HepG2 (cell line): ENCODE measurements around the gene ARMH1. TPM values are rescaled to one million over a fixed set of nuclear protein-coding genes. Genes with fewer than 3 reads are reported as not detected.

Experiments used
- BATF2 ChIP-seq: sonication (generic); formaldehyde crosslinking; IDR thresholded peaks from 2 replicates; pipeline ENCODE4 v1.8.0; 2022; ENCODE audit warnings: mild to moderate bottlenecking, missing genetic modification reagents, moderate library complexity
- CREB1 ChIP-seq, 2 experiments: fragments of 450-650 bp in 1 of 2; IDR thresholded peaks; 2 replicates each; pipeline ENCODE4 v1.6.1; 2016 to 2017; ENCODE audit warnings: control low read depth in 1 of 2, mild to moderate bottlenecking in 1 of 2, missing compliant biosample characterization in 1 of 2, missing genetic modification characterization in 1 of 2
- E2F1 ChIP-seq: sonication (generic); formaldehyde crosslinking; IDR thresholded peaks from 2 replicates; pipeline ENCODE4 v1.5.0; 2020; ENCODE audit warnings: missing genetic modification reagents
- ELF3 ChIP-seq: IDR thresholded peaks from 2 replicates; pipeline ENCODE4 v1.6.1; 2016; ENCODE audit warnings: missing genetic modification reagents, missing compliant biosample characterization
- FOXP1 ChIP-seq, 2 experiments: fragments of 450-650 bp in 1 of 2; IDR thresholded peaks; 2 replicates each; pipeline ENCODE4 v1.6.1; 2017 to 2018; ENCODE audit warnings: antibody characterized with exemption in 1 of 2
- KAT7 ChIP-seq: IDR thresholded peaks from 2 replicates; pipeline ENCODE4 v1.6.1; 2018; ENCODE audit warnings: borderline replicate concordance, missing compliant biosample characterization
- KDM6A ChIP-seq: IDR thresholded peaks from 2 replicates; pipeline ENCODE4 v1.6.1; 2016; ENCODE audit warnings: low read depth
- KLF12 ChIP-seq: sonication (generic); formaldehyde crosslinking; IDR thresholded peaks from 2 replicates; pipeline ENCODE4 v1.4.0; 2020; ENCODE audit warnings: missing genetic modification reagents, borderline replicate concordance
- MEIS2 ChIP-seq: sonication (generic); formaldehyde crosslinking; IDR thresholded peaks from 2 replicates; pipeline ENCODE4 v1.9.0; 2021; ENCODE audit warnings: mild to moderate bottlenecking, missing genetic modification reagents
- MIER3 ChIP-seq: IDR thresholded peaks from 2 replicates; pipeline ENCODE4 v1.6.1; 2016; ENCODE audit warnings: missing compliant biosample characterization, borderline replicate concordance
- PHF21A ChIP-seq: sonication (generic); formaldehyde crosslinking; IDR thresholded peaks from 2 replicates; pipeline ENCODE4 v1.5.0; 2020; ENCODE audit warnings: mild to moderate bottlenecking, missing genetic modification reagents
- SIX4 ChIP-seq: sonication (generic); formaldehyde crosslinking; IDR thresholded peaks from 2 replicates; pipeline ENCODE4 v1.4.0; 2020; ENCODE audit warnings: missing genetic modification reagents
- SMAD1 ChIP-seq: sonication (generic); formaldehyde crosslinking; IDR thresholded peaks from 2 replicates; pipeline ENCODE4 v1.4.0; 2020; ENCODE audit warnings: missing genetic modification reagents, low read depth, mild to moderate bottlenecking, borderline replicate concordance
- SMYD3 ChIP-seq: sonication (generic); formaldehyde crosslinking; IDR thresholded peaks from 2 replicates; pipeline ENCODE4 v1.8.1; 2023; ENCODE audit warnings: mild to moderate bottlenecking, missing genetic modification reagents
- SUZ12 ChIP-seq: fragments of 150-350 bp; IDR thresholded peaks from 2 replicates; pipeline ENCODE4 v1.6.1; 2014; ENCODE audit warnings: low read depth, low read length
- TFDP2 ChIP-seq: sonication (generic); formaldehyde crosslinking; IDR thresholded peaks from 2 replicates; pipeline ENCODE4 v1.4.0; 2020; ENCODE audit warnings: missing genetic modification reagents
- ZBTB1 ChIP-seq: sonication (generic); formaldehyde crosslinking; IDR thresholded peaks from 2 replicates; pipeline ENCODE4 v1.4.0; 2020; ENCODE audit warnings: missing genetic modification reagents, borderline replicate concordance
- ZFP41 ChIP-seq: sonication (generic); formaldehyde crosslinking; IDR thresholded peaks from 2 replicates; pipeline ENCODE4 v1.4.0; 2020; ENCODE audit warnings: mild to moderate bottlenecking, missing genetic modification reagents, borderline replicate concordance
- ZFP82 ChIP-seq: sonication (generic); formaldehyde crosslinking; IDR thresholded peaks from 2 replicates; pipeline ENCODE4 v1.5.1; 2020; ENCODE audit warnings: mild to moderate bottlenecking, missing genetic modification reagents, borderline replicate concordance
- ZFX ChIP-seq: sonication (generic); formaldehyde crosslinking; IDR thresholded peaks from 2 replicates; pipeline ENCODE4 v1.4.0; 2020; ENCODE audit warnings: mild to moderate bottlenecking, low read depth, missing genetic modification reagents, moderate library complexity
- ZNF225 ChIP-seq: sonication (generic); formaldehyde crosslinking; IDR thresholded peaks from 2 replicates; pipeline ENCODE4 v1.4.0; 2020; ENCODE audit warnings: mild to moderate bottlenecking, missing genetic modification reagents
- ZNF256 ChIP-seq: sonication (generic); formaldehyde crosslinking; conservative IDR thresholded peaks from 2 replicates; pipeline ENCODE4 v1.4.0; 2020; ENCODE audit warnings: missing genetic modification reagents
- ZNF292 ChIP-seq: sonication (generic); formaldehyde crosslinking; IDR thresholded peaks from 2 replicates; pipeline ENCODE4 v1.8.1; 2022; ENCODE audit warnings: mild to moderate bottlenecking, low read depth, missing genetic modification reagents, borderline replicate concordance
- ZNF383 ChIP-seq: sonication (generic); formaldehyde crosslinking; IDR thresholded peaks from 2 replicates; pipeline ENCODE4 v1.4.0; 2020; ENCODE audit warnings: missing genetic modification reagents, mild to moderate bottlenecking, borderline replicate concordance
- ZNF550 ChIP-seq: sonication (generic); formaldehyde crosslinking; IDR thresholded peaks from 2 replicates; pipeline ENCODE4 v1.4.0; 2020; ENCODE audit warnings: mild to moderate bottlenecking, missing genetic modification reagents, borderline replicate concordance
- ZNF572 ChIP-seq: sonication (generic); formaldehyde crosslinking; IDR thresholded peaks from 2 replicates; pipeline ENCODE4 v1.5.1; 2020; ENCODE audit warnings: mild to moderate bottlenecking, missing genetic modification reagents
- ZNF678 ChIP-seq: sonication (generic); formaldehyde crosslinking; IDR thresholded peaks from 2 replicates; pipeline ENCODE4 v1.4.0; 2020; ENCODE audit warnings: mild to moderate bottlenecking, missing genetic modification reagents
- ZSCAN21 ChIP-seq: sonication (generic); formaldehyde crosslinking; IDR thresholded peaks from 2 replicates; pipeline ENCODE4 v1.8.0; 2022; ENCODE audit warnings: mild to moderate bottlenecking, missing genetic modification reagents, moderate library complexity, borderline replicate concordance
- polyA plus RNA-seq, 8 experiments: library from polyadenylated mRNA; depleted of rRNA in 3 of 8; stranded (reverse) in 7 of 8; unstranded in 1 of 8; fragments of >200 nt; fragmentation: Illumina TruSeq in 4 of 8; extraction: Trizol in 4 of 8; gene quantifications; 2 replicates each; pipeline versions ENCODE4 v1.2.1 to v1.2.3, GENCODE V29; 2011 to 2016; ENCODE audit warnings: low read depth in 4 of 8, missing spikeins in 1 of 8, mixed read lengths in 1 of 8; ENCODE audit not compliant: insufficient read depth in 1 of 8
- total RNA-seq, 5 experiments: library from RNA; depleted of rRNA; stranded (reverse); fragments of >200 nt; fragmentation: Illumina TruSeq; extraction: Trizol; gene quantifications; 2 replicates each; pipeline ENCODE4 v1.2.3, GENCODE V29; 2016; ENCODE audit warnings: low read depth in 1 of 5

ARMH1 gene
- total and polyA plus RNA-seq, 2 of the 13 experiments (the other 11 are each of a cell fraction or from before 2014, with no cell fraction given): 0.69 TPM; not detected in 1

GRCh38 chr1:44681905-44682882, 7.7 kb downstream of the ARMH1 start (continued):
- TF ChIP-seq ZNF225 (CRISPR knock-in tag) (no peak), ZNF572 (CRISPR knock-in tag) (no peak), ZNF292 (CRISPR knock-in tag) (peak; percentile 96; the same call in 1 of the 2 replicates), BATF2 (CRISPR knock-in tag) (no peak), ZFP82 (no peak), ZFX (CRISPR knock-in tag) (peak; percentile 60; the same call in 1 of the 2 replicates), FOXP1 (IDR thresholded peaks at IDR 0.05) (no peak), FOXP1 (CRISPR knock-in tag; IDR thresholded peaks at IDR 0.05) (peak; percentile 90), PHF21A (CRISPR knock-in tag) (peak; percentile 98), SMYD3 (no peak), ZNF550 (CRISPR knock-in tag) (no peak), ZNF256 (CRISPR knock-in tag) (no peak), ZBTB1 (CRISPR knock-in tag) (no peak), ZFP41 (CRISPR knock-in tag) (no peak), MIER3 (CRISPR knock-in tag) (peak; percentile 92; the same call in 1 of the 2 replicates), SIX4 (CRISPR knock-in tag) (peak; percentile 52; the same call in 1 of the 2 replicates), MEIS2 (CRISPR knock-in tag) (no peak), ZNF678 (CRISPR knock-in tag) (no peak), SUZ12 (no peak), CREB1 (IDR thresholded peaks at IDR 0.05) (peak; percentile 75), CREB1 (CRISPR knock-in tag; IDR thresholded peaks at IDR 0.05) (peak; percentile 95), KAT7 (peak; percentile 62; the same call in 1 of the 2 replicates), ELF3 (CRISPR knock-in tag) (peak; percentile 78), KDM6A (peak; percentile 88), E2F1 (no peak), ZSCAN21 (CRISPR knock-in tag) (0 out of 2 replicates have a peak, but pooled peaks have one; percentile 65), TFDP2 (CRISPR knock-in tag) (peak; percentile 56), KLF12 (0 out of 2 replicates have a peak, but pooled peaks have one; percentile 23), SMAD1 (CRISPR knock-in tag) (no peak), ZNF383 (CRISPR knock-in tag) (no peak)
